GM21515 (cell line): Measurements from ENCODE around the gene CREBBP.

Source experiments
- ATAC-seq: cut with Tn5 transposase; IDR thresholded peaks from one replicate; pipeline ENCODE4 v1.9.1; 2021; ENCODE audit not compliant: unreplicated experiment

The CREBBP gene

DNA sequence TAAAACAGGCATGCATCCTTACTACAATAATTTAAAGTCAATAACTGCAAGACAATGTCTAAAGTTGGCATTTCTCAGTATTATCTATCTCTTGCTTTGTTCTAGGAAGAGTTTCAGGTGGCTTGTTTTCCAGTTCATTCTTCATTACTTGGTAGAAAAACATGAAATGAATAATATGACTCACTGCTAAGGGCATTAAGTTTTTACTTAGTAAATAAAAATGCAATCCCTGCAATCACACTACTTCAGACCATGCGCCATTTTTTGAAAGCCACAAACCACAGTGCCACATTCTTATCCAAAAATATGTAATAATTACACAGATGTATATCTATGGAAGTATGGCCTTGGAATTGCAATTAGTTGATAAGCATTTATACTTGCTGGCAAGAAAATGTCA, 55.4 kb downstream of the CREBBP start:
- no peak for ATAC-seq

DNA sequence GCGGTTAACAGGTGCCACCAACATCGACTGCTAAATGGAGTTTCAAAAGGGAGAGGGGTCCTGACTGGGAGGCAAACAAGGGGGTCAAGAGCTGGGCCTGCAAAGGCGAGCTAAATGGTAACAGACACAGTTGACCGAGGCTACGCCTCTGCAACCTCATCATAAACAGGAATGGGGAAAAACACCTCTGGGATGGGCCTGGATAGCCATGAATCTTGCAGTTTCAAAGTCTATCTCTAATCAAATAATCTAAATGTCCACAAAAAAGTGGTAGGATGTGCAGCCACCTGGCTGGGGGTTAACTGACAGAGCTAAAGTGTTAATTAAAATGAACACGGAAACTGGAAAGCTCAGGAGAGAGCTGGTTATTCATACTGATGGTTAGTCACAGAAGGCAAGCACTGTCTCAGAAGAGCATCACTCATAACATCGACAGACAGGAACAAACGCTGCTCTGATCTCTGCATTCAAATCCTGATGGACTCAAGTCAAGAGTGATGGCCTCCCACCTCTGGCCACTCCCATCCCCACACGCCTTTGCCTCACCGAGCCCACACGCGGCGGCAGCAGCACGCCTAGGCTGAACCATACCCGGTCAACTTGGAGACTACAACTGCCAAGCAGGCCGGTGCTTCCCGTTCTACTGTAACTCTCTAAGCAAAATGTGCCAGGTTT, 56.3 kb downstream of the CREBBP start:
- no peak for ATAC-seq

DNA sequence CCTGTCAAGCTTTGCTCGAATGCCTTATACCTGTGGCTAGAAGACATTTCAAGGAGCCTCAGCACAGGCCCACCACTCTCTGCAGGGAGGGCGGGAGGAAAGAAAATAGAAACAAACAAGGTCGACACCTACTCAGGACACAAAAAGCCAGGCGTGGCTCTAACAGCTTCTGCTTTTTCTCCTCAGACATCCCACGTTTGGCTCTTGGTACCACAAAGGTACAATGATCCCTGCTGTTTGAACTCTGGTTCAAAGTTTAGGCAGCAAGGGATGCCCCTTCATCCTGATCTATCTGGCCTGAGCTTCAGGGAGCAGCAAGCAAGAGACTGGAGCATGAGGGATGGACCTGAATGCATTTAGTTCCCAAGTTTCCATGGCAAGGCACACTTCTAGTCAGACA, 57.1 kb downstream of the CREBBP start:
- ATAC-seq, result no peak

DNA sequence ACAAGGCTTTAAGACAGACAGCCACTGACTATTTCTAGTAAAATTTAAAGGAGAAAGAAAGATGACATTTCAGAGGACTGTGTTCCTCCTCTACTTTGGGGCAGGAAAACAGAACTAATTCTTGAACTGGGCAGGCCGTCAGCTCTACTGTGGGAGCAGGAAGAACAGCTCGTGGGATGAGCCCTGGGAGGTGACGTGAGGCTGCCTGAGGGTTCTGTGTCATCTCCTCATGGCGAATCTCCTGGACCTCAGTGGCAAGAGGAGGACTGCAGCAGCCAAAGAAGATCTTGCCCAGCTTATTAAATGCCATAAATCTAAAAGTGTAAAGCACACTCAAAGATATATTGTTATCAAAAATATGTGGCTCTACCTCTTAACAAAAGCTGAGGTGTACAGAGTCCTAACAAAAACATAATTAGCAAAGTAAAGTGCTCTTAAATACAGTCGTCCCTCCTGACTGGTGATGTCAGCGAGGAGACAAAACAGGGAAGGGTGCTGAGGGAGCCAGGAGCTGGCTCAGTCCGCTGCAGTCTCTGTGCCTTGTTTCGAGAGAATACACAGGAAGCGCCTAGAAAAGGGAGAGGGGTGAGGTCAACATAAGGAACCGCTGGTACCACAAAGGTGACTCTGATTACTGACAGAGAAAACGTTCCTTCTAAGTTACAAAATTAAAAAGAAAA, 58.0 kb downstream of the CREBBP start:
- no peak for ATAC-seq

DNA sequence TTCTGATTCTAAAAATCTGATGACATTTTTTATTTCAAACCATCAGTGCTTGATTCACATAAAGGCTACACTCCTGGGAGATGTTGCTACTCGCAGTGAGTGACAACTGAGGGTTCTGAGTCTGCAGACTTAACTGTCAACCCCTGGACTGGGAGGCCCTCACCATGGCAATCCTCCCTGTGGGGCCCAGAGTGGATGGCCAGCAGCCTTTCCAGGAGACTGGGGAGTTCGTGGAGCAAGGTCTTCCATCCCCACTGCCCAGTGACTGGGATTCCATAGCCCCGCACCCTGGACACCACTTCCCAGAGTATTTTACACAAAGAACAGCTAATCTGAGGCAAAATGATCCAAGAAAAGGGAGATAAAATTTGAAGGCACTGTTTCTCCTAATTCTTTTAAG, 59.3 kb downstream of the CREBBP start:
- no peak for ATAC-seq

DNA sequence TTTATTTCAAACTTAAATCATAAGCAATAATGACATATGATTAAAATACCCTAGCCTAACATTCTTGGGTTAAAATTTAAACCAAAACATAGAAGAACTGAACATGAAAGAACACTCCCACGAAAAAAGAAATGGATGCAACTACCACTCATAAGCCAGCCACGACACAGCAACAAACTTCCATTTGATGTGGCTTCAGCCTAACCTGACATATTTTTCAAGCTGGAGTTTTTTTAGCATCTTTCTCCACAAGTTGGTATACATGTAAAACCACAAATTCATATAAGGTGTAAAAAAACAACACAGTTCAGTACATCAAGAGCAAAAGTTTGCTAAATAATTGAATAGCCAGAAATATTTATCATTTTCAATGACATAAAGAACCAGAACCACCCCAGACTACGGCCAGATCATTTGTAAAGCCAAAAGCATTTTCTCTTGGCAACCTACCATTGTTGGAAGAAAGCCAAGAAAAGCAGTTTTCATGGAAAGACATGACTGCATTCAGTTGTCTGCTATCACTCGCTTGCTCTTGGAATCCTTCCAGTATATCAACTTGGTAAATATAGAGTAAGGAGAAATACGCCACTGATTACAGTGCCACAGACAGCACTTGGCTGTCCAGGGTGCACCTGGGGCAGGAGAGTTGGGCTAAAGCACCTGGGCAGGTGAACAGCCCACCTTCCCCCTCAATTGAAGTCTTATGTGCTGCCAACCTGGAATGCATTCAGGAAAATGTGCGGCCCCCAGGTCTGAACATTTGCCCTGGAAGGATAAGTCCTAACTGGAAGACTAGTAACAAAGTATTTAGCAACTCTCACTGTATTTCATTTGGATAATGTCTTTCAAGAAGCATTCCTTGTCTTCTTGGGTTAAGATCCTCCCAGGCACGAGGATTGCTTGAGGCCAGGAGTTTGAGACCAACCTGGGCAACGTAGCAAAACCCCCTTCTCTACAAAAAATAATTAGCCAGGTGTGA, 60.5 kb downstream of the CREBBP start:
- ATAC-seq, result no peak

DNA sequence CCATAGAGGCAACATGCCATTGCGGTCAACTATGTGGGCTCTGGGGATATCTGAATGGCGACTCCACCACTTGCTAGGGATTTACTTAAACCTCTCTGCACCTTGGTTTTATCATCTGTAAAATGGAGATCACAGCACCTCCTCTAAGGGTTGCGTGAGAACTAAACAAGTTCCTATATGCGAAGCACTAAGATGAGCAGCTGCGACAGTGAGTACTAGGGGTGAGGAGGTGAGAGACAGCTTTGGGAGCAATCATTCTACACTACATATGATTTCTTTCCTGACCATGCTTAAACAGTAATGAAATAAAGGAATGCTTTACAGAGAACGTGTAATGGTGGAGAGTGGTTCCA, 61.4 kb downstream of the CREBBP start:
- no peak for ATAC-seq

DNA sequence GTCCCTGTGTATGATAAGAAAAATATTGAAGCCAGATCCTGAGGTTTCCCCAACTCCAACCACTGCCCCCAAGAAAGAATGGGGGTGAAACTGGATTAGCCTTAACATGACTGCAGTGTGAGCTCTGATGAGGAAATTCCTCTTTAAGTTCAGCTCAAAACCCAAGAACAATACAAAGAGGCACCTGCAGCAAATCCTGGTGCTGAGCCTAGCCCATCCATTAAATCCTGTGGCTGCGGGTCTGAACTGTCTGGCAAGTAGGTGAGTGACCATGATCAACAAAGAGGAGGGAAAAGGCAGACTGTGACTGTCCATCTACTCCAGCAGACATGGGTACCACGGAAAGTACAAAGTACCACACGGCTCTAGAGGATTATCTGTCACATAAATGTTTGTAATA, 64.2 kb downstream of the CREBBP start:
- ATAC-seq, result no peak

DNA sequence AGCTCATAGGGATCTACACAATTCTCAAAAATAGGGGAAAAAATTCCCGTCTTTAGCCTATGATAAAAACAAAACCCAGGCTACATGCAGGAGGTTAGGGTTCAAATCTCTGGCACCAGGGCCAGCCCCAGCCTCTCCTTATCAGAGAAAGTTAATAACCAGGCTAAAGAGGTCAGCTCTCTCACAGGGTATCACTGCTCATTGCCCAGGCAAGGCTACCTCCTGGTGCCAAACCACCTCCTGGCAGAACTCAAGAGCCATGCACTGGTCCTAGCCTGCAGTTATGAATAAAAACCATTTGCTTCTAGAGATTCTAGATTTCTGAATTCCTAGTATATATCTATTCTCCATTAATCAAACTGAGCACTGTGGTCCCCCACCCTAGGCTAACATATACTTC, 65.8 kb downstream of the CREBBP start:
- no peak for ATAC-seq

DNA sequence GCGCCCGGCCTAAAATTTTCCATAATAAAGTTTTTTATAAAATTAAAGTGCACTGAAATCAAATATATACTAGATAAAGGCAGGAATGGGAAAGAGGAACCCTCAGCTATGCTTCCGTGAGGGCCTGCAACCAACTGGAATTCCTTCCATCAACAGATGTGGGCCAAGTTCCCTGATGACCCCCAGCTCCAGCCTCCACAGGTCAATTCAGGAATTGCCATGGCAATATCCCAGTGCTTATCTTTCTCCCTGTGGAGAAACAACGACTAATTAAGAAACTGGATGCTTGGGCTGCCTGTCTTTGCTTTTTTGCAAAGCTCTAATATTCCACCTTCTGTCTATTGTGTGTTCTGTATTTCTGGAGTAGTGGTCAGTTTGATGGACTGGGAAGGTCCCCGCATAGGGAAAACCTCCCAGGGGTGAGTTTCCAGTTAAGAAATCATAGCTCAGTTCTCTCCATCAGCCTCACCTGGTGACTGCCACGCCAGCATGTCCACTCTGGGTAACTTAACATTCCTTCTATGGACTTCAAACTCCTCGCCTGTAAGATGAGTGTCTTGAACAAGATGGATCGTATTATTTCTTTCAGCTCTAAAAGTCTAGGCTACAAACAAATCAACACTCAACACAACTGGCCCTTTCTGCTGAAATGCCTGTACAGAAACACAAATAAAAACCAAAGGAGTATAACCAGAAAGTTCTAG, 67.9 kb downstream of the CREBBP start:
- ATAC-seq, result no peak

DNA sequence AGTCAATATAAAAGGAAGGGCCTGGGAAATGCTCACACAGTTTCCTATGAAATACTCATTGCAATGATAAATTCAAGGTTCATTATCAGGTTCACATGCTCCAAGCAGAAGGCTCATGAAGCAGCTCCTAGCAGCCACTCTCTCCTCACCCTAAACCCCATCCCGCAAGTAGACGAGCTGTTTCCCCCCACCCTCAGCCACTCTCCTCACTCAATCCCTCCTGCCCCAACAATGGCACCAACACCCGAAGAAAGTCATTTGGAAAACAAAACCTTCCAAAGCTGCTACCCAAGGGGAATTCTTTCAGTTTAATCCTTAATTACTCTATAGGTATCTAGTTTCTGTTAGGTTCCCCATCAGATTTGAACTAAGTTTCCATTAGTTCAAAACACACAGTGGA, 69.7 kb downstream of the CREBBP start:
- ATAC-seq, result no peak

DNA sequence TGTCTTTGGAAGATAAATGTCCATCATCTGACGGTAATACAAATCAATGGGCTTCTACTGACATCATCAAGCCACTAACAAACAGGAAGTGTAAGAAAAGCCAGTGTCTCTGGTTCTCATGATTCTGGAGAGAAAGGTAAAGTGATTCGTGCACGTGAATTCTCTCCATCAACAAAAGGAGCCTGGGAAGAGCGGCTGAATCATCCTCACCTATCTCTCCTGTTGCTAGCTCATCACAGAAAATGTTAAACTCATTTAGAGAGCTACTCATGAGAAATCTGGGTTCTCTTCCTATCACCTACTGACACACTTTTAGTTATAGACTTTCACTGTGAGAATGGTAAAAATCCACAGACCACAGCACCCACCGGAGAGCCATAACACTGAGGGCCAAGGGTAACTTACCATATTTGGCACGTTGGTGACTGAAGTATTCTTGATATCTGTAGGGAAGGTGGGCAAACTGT, 70.3 kb downstream of the CREBBP start:
- ATAC-seq, result no peak

DNA sequence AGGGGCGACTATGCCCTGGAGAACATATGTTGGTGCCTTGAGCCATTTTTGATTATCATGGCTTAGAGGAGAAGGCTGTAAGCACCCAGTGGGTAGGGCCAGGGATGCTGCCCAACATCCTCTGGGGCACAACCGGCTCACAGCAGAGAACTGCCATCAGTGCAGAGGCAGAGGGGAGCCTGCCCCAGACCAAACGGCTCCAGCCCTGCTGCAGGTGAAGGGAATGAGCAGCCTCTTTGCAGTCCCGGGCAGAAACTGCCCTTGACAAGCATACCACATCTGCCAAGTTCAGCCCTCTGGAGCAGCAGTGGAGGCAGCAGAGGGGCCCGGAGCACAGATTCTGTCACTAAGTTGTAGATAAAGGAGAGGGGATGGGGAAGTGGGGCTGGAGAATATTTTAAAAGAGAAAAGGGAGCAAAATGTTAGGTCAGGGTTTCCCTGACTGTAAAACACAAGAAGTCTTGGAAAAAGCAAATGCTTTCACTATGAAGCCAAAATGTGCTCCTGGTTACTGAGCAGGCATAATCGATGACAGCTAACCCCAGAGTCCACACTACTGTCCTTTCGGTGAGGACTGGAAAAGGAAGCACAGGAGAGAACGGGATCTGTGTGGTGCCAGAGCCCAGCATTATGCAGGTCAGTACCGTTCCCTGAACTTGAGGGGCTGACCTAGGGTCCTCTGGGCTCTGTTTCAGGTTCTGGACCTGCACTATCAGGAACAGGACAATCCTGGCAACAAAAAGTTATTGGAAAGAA, 72.0 kb downstream of the CREBBP start:
- ATAC-seq, result no peak

DNA sequence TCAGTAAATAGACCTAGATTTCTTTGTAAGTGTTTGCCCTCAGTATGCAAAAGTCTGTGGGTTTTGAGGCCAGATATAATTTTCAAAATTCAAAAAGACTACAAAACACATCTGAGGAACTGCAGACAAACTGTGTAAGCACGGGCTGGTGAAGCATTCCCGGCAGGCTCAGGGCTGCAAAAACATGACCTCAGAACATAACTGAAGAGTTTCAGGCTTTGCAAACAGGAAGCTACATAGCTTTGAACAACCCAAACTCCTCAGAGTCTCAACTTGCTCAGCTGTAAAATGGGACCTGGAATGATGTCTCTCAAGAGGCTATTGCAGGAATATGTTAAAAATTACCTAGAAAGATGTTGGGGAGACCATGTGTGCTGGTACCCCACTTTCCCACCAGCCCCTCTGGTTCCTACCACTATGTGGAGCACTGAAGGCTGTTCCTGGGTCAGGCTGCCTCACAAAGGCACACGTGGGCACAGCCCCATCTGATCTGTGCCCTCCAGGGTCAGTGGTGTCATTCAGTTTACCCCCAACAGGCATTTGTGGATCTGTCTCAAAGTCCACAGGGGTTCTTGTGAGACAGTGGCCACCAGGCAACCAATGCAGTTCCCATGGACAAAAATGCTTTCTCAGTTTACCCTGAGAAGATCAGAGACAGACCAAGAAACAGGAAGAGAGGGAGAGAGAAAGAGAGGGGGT, 72.9 kb downstream of the CREBBP start:
- no peak for ATAC-seq

DNA sequence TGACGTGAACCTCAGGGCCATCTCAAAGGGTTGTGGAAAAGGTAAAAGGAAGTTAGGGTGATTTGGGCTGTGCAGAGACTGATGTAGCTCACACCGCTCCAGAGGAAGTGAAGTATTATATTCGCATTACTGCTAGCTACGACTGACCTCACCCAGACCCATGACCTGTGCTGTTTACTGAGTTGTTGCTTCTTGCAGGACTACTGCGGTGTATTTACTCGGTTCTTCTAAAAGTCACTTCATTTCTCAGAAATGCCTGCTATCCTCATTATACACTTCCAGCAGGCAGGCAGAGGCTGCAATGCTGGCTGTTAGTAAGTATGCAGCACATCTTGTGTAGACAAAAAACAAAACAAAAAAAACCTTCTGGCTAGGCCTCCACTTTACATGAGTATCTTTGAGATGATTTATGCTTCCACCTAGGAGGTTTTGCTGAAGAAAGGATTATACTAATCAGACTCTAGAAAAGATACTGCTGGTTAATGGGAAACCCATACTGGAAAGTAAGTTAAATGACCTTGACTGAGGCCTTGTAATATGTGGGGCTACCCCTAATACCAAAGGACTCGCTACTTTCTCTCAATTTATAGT, 76.0 kb downstream of the CREBBP start:
- ATAC-seq, result no peak

DNA sequence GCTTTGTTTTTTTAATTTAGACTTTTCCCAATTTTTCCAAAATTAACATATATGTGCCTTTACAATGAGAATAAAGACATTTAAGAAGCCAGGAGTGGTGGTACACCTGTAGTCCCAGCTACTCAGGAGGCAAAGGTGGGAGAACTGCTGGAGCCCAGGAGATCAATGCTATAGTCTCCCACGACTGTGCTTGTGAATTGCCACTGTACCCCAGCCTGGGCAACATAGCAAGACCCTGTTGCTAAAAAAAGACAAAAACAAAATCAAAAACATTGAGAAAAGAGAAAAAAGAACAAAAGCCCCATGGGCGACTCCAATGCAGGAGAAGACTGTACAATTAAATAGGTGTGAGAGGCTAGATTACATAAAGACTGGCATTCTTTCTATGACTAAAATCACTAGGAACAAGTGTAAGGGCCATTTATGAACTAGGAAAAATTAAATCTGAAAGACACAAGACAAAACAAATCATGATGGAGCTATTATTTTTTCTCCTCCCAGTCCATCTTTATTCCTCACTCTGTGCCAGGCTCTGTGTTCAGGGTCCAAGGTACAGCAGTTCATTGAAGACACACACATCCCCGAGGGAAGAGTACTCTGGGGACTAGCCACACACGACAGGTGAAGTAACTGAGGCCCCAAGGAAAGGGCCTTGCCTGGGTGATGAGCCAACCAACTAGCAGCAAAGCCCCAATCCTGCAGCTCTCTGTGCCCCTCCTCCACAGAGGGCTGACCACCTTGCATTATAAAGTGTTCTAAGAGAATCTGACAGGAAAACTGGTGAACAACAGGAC, 79.8 kb downstream of the CREBBP start:
- no peak for ATAC-seq

DNA sequence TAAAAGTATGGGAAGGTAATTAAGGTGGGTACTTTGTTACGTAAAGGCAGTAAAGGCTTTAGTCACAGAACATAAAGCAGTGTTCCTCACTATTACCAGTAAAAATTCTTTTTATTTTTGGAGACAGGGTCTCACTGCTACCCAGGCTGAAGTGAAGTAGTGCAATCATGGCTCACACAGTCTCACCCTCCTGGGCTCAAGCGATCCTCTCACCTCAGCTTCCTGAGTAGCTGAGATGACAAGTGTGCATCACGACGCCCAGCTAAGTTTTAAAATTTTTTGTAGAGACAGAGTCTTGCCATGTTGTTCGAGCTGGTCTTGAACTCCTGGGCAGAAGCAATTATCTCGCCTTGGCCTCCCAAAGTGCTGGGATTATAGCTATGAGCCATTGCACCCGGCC, 80.5 kb downstream of the CREBBP start:
- no peak for ATAC-seq

DNA sequence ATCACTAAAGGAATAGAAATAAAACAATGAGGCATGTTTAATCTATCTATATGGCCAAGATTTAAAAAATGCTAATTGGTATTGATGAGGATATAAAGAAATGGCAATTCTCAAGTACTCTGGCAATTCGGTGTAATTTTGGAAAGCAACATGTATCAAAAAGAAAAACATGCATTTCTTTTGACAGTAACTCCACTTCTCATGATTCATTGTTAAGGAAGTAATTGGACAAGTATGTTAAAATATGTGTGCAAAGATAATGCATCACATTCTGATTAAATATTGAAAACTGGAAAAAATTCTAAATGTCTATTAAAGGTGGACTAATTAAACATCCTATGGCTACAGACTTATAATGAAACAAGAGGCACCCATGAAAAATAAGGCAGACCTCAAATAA, 81.2 kb downstream of the CREBBP start:
- no peak for ATAC-seq

DNA sequence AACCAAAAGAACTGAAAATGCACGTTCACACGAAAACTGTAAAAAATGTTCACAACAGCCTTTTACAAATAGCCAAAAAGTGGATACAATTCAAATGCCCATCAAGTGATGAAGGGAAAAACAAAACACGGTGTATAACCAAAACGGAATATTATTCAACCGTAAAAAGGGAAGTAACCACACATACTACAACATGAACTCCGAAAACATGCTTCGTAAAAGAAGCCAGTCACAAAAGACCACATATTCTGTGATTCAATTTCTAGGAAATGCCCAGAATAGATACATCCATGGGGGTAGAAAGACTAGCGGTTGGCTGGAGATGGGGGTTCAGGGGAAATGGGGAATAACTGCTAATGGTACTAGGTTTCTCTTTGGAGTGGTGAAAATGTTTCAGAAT, 81.7 kb downstream of the CREBBP start:
- no peak for ATAC-seq
